GM12878 (cell line): ENCODE measurements around the gene ITGB8. TPM values are rescaled to one million over a fixed set of nuclear protein-coding genes. Genes with fewer than 3 reads are reported as not detected.

Experiments used
- BCL11A ChIP-seq: IDR thresholded peaks from 2 replicates; pipeline ENCODE4 v1.6.1; 2011; ENCODE audit warnings: low read depth, low read length
- CBX5 ChIP-seq: sonication (generic); IDR thresholded peaks from 2 replicates; pipeline ENCODE4 v1.6.1; 2016; ENCODE audit warnings: low read depth, moderate library complexity, mild to moderate bottlenecking, inconsistent platforms
- EP300 ChIP-seq, 2 experiments: fragments of 150-350 bp in 1 of 2; IDR thresholded peaks; 2 replicates each; pipeline ENCODE4 v1.6.1; 2011 to 2012; ENCODE audit warnings: low read depth in 2 of 2, low read length in 2 of 2, borderline replicate concordance in 1 of 2, improper control_type of control experiment in 1 of 2, inconsistent platforms in 1 of 2; ENCODE audit not compliant: control insufficient read depth in 1 of 2
- IKZF2 ChIP-seq, 2 experiments: fragments of 450-650 bp; IDR thresholded peaks; 2 replicates each; pipeline ENCODE4 v1.6.1; 2017; ENCODE audit warnings: mild to moderate bottlenecking in 2 of 2, moderate library complexity in 2 of 2
- KDM1A ChIP-seq: fragments of 200-600 bp; sonication (generic); IDR thresholded peaks from 2 replicates; pipeline ENCODE4 v1.6.1; 2016; ENCODE audit warnings: borderline replicate concordance
- MTA3 ChIP-seq: IDR thresholded peaks from 2 replicates; pipeline ENCODE4 v1.6.1; 2012; ENCODE audit warnings: low read length, inconsistent platforms, borderline replicate concordance
- MYB ChIP-seq: fragments of 150-350 bp; IDR thresholded peaks from 2 replicates; pipeline ENCODE4 v1.6.1; 2014; ENCODE audit warnings: mild to moderate bottlenecking, low read depth, low read length, borderline replicate concordance
- RAD21 ChIP-seq: IDR thresholded peaks from 2 replicates; pipeline ENCODE4 v1.6.1; 2011; ENCODE audit warnings: mild to moderate bottlenecking, low read depth, low read length, moderate library complexity; ENCODE audit not compliant: insufficient read depth
- RCOR1 ChIP-seq: conservative IDR thresholded peaks from 2 replicates; pipeline ENCODE4 v1.6.1; 2012; ENCODE audit warnings: low read depth, low read length, improper control_type of control experiment
- SMARCA5 ChIP-seq: fragments of 450-650 bp; IDR thresholded peaks from 2 replicates; pipeline ENCODE4 v1.6.1; 2017; ENCODE audit warnings: mild to moderate bottlenecking
- SP1 ChIP-seq: IDR thresholded peaks from one replicate; pipeline ENCODE4 v1.6.1; 2011; ENCODE audit warnings: low read depth, low read length
- STAT1 ChIP-seq: fragments of 450-650 bp; conservative IDR thresholded peaks from 2 replicates; pipeline ENCODE4 v1.6.1; 2014; ENCODE audit warnings: antibody characterized with exemption, mild to moderate bottlenecking
- YBX1 ChIP-seq: fragments of 450-650 bp; IDR thresholded peaks from 2 replicates; pipeline ENCODE4 v1.6.1; 2016; ENCODE audit warnings: antibody characterized with exemption
- polyA plus RNA-seq, 11 experiments: library from polyadenylated mRNA; depleted of rRNA in 4 of 11; unstranded in 6 of 11; stranded (reverse) in 5 of 11; fragments of >200 nt; fragmentation: Nextera tagmentation in 4 of 11; fragmentation: Illumina TruSeq in 1 of 11; extraction: Ambion mirVana in 4 of 11; extraction: Trizol in 1 of 11; gene quantifications; 1 replicate in 1 of 11; 2 replicates in 10 of 11; pipeline versions ENCODE4 v1.2.1 to v1.2.3, GENCODE V29; 2011 to 2016; ENCODE audit warnings: inconsistent platforms in 2 of 11, missing spikeins in 2 of 11, low read depth in 1 of 11
- total RNA-seq, 4 experiments: library from RNA; depleted of rRNA in 3 of 4; stranded (reverse); fragments of >200 nt in 3 of 4; fragmentation: Illumina TruSeq in 1 of 4; extraction: Trizol in 1 of 4; gene quantifications; 2 replicates each; pipeline versions ENCODE4 v1.2.1 to v1.2.3, GENCODE V29; 2013 to 2021
- TF ChIP-seq, protein P1 (sequence below): IDR thresholded peaks from 2 replicates; pipeline ENCODE4 v1.6.1; 2012; ENCODE audit warnings: low read length, inconsistent platforms
- TF ChIP-seq, protein P2 (sequence below): fragments of 450-650 bp; IDR thresholded peaks from 2 replicates; pipeline ENCODE4 v1.6.1; 2016; ENCODE audit warnings: mild to moderate bottlenecking

Gene ITGB8
- total and polyA plus RNA-seq, 10 of the 15 experiments (the other 5 are each of a cell fraction or from before 2014, with no cell fraction given) = 0.37 to 26.2 (median 1.5) TPM

DNA sequence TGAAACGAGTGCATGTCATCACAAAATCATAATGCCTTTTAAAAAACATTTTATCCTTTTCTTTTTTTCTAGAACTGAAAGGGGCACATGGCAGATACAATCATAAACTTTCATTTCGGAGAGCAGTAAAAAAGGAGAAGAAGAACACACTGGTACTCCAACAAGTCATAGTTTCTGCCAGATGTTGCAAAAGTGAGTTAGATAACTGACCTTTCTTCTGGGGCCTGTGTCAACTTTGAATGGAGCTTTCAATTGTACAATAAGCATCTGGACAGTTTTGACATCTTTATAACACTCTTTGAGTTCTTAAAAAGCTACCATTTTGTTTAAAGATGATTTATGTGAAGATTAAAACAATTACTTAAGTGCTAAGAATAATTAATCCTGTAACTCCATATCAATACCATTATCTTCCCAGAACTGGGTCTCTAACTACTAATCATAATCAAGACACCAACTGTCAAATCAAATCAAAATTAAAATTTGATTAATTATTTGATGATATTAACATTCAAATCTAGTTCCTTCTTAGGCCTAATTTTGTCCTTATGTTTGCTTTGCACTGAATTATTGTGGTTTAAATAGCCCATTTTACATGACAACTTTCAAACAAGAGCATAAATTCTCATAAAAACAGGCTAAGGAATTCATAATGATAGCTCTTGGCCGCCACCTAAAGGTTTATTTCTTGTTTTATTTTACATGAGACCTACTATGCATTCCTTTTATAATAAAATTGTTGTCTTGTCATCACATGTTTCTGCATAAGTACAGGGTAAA is 19.5 kb upstream of the ITGB8 start (continued):
- TF ChIP-seq IKZF2 (IDR thresholded peaks at IDR 0.05) (no peak), SMARCA5 (peak; percentile 36; the same call in 1 of the 2 replicates), BCL11A (no peak), CBX5 (no peak), MYB (no peak), STAT1 (no peak), RCOR1 (no peak), SP1 (no peak), KDM1A (no peak), EP300 (IDR thresholded peaks at IDR 0.05; ENCODE audit: borderline replicate concordance in 1 of 2, control insufficient read depth in 1 of 2, low read depth in 2 of 2, low read length in 2 of 2) (no peak), RAD21 (peak; percentile 79), MTA3 (no peak), YBX1 (no peak)
- TF ChIP-seq, protein P1, sequence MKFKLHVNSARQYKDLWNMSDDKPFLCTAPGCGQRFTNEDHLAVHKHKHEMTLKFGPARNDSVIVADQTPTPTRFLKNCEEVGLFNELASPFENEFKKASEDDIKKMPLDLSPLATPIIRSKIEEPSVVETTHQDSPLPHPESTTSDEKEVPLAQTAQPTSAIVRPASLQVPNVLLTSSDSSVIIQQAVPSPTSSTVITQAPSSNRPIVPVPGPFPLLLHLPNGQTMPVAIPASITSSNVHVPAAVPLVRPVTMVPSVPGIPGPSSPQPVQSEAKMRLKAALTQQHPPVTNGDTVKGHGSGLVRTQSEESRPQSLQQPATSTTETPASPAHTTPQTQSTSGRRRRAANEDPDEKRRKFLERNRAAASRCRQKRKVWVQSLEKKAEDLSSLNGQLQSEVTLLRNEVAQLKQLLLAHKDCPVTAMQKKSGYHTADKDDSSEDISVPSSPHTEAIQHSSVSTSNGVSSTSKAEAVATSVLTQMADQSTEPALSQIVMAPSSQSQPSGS = no peak
- TF ChIP-seq, protein P2, sequence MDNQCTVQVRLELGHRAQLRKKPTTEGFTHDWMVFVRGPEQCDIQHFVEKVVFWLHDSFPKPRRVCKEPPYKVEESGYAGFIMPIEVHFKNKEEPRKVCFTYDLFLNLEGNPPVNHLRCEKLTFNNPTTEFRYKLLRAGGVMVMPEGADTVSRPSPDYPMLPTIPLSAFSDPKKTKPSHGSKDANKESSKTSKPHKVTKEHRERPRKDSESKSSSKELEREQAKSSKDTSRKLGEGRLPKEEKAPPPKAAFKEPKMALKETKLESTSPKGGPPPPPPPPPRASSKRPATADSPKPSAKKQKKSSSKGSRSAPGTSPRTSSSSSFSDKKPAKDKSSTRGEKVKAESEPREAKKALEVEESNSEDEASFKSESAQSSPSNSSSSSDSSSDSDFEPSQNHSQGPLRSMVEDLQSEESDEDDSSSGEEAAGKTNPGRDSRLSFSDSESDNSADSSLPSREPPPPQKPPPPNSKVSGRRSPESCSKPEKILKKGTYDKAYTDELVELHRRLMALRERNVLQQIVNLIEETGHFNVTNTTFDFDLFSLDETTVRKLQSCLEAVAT = peak; percentile 7; the same call in 1 of the 2 replicates
- TF ChIP-seq, all 136 proteins: peak for 9
